ENCODE measurements around the gene NHERF2. TPM values are rescaled to one million over a fixed set of nuclear protein-coding genes. Genes with fewer than 3 reads are reported as not detected.

Gene NHERF2
- total RNA-seq, 1 donor from 2014 or later = 78.8 TPM

GRCh38 chr16:2056681-2057407, 30.1 kb downstream of the NHERF2 start:
- Mint-ChIP-seq H3K4me3 (ENCODE audit: unreplicated experiment) (peak overlapping the region; percentile 42), H3K9me3 (ENCODE audit: unreplicated experiment) (no peaks in the 10 kb centered on the region), H3K27me3 (ENCODE audit: unreplicated experiment) (peaks cover 4% of the 10 kb centered on the region), H3K4me1 (ENCODE audit: unreplicated experiment) (no peaks in the 10 kb centered on the region), H3K36me3 (ENCODE audit: low read depth, unreplicated experiment) (peaks cover 25% of the 10 kb centered on the region), H3K27ac (ENCODE audit: unreplicated experiment) (no peak overlapping the region)
- no peak for DNase-seq (ENCODE audit: low spot score)
- TF ChIP-seq CTCF (IDR thresholded peaks at IDR 0.05; ENCODE audit: unreplicated experiment) = no peak

GRCh38 chr16:2057438-2057837, 30.7 kb downstream of the NHERF2 start:
- Mint-ChIP-seq H3K4me3 (ENCODE audit: unreplicated experiment) (peak overlapping the region; percentile 42), H3K4me1 (ENCODE audit: unreplicated experiment) (no peaks in the 10 kb centered on the region), H3K27me3 (ENCODE audit: unreplicated experiment) (peaks cover 4% of the 10 kb centered on the region), H3K36me3 (ENCODE audit: low read depth, unreplicated experiment) (peaks cover 23% of the 10 kb centered on the region), H3K9me3 (ENCODE audit: unreplicated experiment) (no peaks in the 10 kb centered on the region), H3K27ac (ENCODE audit: unreplicated experiment) (no peak overlapping the region)
- no peak for TF ChIP-seq CTCF (IDR thresholded peaks at IDR 0.05; ENCODE audit: unreplicated experiment)
- DNase-seq (ENCODE audit: low spot score) = no peak

GRCh38 chr16:2058420-2058819, 31.7 kb downstream of the NHERF2 start:
- no peaks in the 10 kb centered on the region for H3K9me3 Mint-ChIP-seq (ENCODE audit: unreplicated experiment)
- peaks cover 4% of the 10 kb centered on the region for H3K27me3 Mint-ChIP-seq (ENCODE audit: unreplicated experiment)
- DNase-seq (ENCODE audit: low spot score) = no peak
- H3K27ac Mint-ChIP-seq (ENCODE audit: unreplicated experiment) = no peak overlapping the region
- H3K4me1 Mint-ChIP-seq (ENCODE audit: unreplicated experiment) = no peaks in the 10 kb centered on the region
- no peak for TF ChIP-seq CTCF (IDR thresholded peaks at IDR 0.05; ENCODE audit: unreplicated experiment)
- H3K4me3 Mint-ChIP-seq (ENCODE audit: unreplicated experiment) = no peak overlapping the region
- H3K36me3 Mint-ChIP-seq (ENCODE audit: low read depth, unreplicated experiment) = peaks cover 19% of the 10 kb centered on the region

GRCh38 chr16:2058872-2059271, 32.2 kb downstream of the NHERF2 start:
- Mint-ChIP-seq H3K4me3 (ENCODE audit: unreplicated experiment) (no peak overlapping the region), H3K4me1 (ENCODE audit: unreplicated experiment) (no peaks in the 10 kb centered on the region), H3K9me3 (ENCODE audit: unreplicated experiment) (no peaks in the 10 kb centered on the region), H3K27me3 (ENCODE audit: unreplicated experiment) (peaks cover 4% of the 10 kb centered on the region), H3K27ac (ENCODE audit: unreplicated experiment) (no peak overlapping the region), H3K36me3 (ENCODE audit: low read depth, unreplicated experiment) (peaks cover 14% of the 10 kb centered on the region)
- DNase-seq (ENCODE audit: low spot score) = no peak
- no peak for TF ChIP-seq CTCF (IDR thresholded peaks at IDR 0.05; ENCODE audit: unreplicated experiment)

- Mint-ChIP-seq H3K36me3 (ENCODE audit: low read depth, unreplicated experiment) (peaks cover 14% of the 10 kb centered on the region), H3K9me3 (ENCODE audit: unreplicated experiment) (no peaks in the 10 kb centered on the region), H3K4me3 (ENCODE audit: unreplicated experiment) (no peak overlapping the region), H3K27ac (ENCODE audit: unreplicated experiment) (no peak overlapping the region), H3K27me3 (ENCODE audit: unreplicated experiment) (peaks cover 4% of the 10 kb centered on the region), H3K4me1 (ENCODE audit: unreplicated experiment) (no peaks in the 10 kb centered on the region)
- no peak for DNase-seq (ENCODE audit: low spot score)
- TF ChIP-seq CTCF (IDR thresholded peaks at IDR 0.05; ENCODE audit: unreplicated experiment) = no peak
These were observed 33.6 kb downstream of the NHERF2 start for GRCh38 chr16:2060346-2060745.
